Tibial nerve (tissue), 3 donors: ENCODE measurements around the gene SKIL.

Source experiments
- CTCF ChIP-seq, 5 experiments: fragments of 200-600 bp in 3 of 5; fragments of 450-650 bp in 2 of 5; sonication (generic) in 3 of 5; IDR thresholded peaks; one replicate each; pipeline ENCODE4 v1.5.1; 2016 to 2019; ENCODE audit warnings: antibody characterized with exemption in 5 of 5, mild to moderate bottlenecking in 3 of 5, moderate library complexity in 2 of 5
- POLR2A ChIP-seq, 2 donors: fragments of 450-650 bp; IDR thresholded peaks; one replicate each; pipeline ENCODE4 v1.6.1; 2017; ENCODE audit warnings: antibody characterized with exemption in 2 of 2, mild to moderate bottlenecking in 2 of 2, moderate library complexity in 2 of 2

GRCh38 chr3:170397685-170398084 lies 40.2 kb downstream of the SKIL start:
- no peak for TF ChIP-seq CTCF (IDR thresholded peaks at IDR 0.05)
- TF ChIP-seq POLR2A (IDR thresholded peaks at IDR 0.05): no peak
